ENCODE measurements around the gene GCNA.

Gene GCNA

DNA sequence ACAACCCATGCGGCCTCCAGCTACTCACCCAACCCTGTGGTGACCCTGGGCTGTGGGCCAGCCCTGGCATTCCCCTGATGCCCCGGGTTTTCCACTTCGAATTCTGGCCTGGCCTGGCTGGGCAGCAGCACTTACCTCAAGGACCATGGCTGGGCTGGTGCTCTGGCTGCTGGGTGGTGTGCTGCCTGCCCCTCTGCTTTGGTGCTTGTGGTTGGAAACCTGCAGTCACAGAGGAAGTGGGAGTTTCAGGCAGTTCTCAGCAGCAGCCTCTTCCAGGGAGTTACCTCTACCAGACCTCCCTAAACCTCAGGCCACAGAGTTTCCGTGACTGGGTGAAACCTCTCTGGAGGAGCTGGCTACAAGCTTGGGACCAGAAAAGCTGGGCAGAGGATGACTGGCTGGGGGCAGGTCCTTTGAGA is 40.1 kb downstream of the GCNA start, which contains the start of gene CXCR3:
TSS of gene CXCR3 (minus strand) at position 209 of the 419 bp plus-strand sequence. CDS start at position 147, 62 bp downstream.
- H2AFZ ChIP-seq: no peak within 1 kb of the TSS
- no peak for TF ChIP-seq CTCF (IDR thresholded peaks at IDR 0.05)
- H3K4me3 ChIP-seq (ENCODE audit: low read depth, low read length): no peak within 1 kb of the TSS
- H3K4me2 ChIP-seq (ENCODE audit: low read length): no peak within 1 kb of the TSS
- H3K9me3 ChIP-seq (ENCODE audit: control insufficient read depth, low read length): no peaks in the 10 kb centered on the region
- no peaks in the 10 kb centered on the region for H3K27me3 ChIP-seq (ENCODE audit: control insufficient read depth, insufficient read depth, low read length)
- H3K9ac ChIP-seq: no peak within 1 kb of the TSS
- H3K27ac ChIP-seq: no peak within 1 kb of the TSS
- no peaks in the 10 kb centered on the region for H3K36me3 ChIP-seq (ENCODE audit: control insufficient read depth, insufficient read depth, low read length)
- H3K4me1 ChIP-seq: no peaks in the 10 kb centered on the region
- no peaks in the 10 kb centered on the region for H3K79me2 ChIP-seq

- Histone ChIP-seq H3K9me3 (ENCODE audit: control insufficient read depth, low read length) (no peaks in the 10 kb centered on the region), H2AFZ (no peak overlapping the region), H3K36me3 (ENCODE audit: control insufficient read depth, insufficient read depth, low read length) (no peaks in the 10 kb centered on the region), H3K79me2 (no peaks in the 10 kb centered on the region), H3K27me3 (ENCODE audit: control insufficient read depth, insufficient read depth, low read length) (no peaks in the 10 kb centered on the region), H3K27ac (no peak overlapping the region), H3K4me2 (ENCODE audit: low read length) (no peak overlapping the region), H3K4me1 (no peaks in the 10 kb centered on the region), H3K4me3 (ENCODE audit: low read depth, low read length) (no peak overlapping the region), H3K9ac (no peak overlapping the region)
- TF ChIP-seq CTCF (IDR thresholded peaks at IDR 0.05): no peak
These were observed 40.5 kb downstream of the GCNA start for GRCh38 chrX:71618787-71619186.

GRCh38 chrX:71619193-71619592 is 41.0 kb downstream of the GCNA start:
- Histone ChIP-seq H3K27ac (no peak overlapping the region), H2AFZ (no peak overlapping the region), H3K9ac (no peak overlapping the region), H3K4me3 (ENCODE audit: low read depth, low read length) (no peak overlapping the region), H3K9me3 (ENCODE audit: control insufficient read depth, low read length) (no peaks in the 10 kb centered on the region), H3K27me3 (ENCODE audit: control insufficient read depth, insufficient read depth, low read length) (no peaks in the 10 kb centered on the region), H3K4me1 (no peaks in the 10 kb centered on the region), H3K36me3 (ENCODE audit: control insufficient read depth, insufficient read depth, low read length) (no peaks in the 10 kb centered on the region), H3K79me2 (no peaks in the 10 kb centered on the region), H3K4me2 (ENCODE audit: low read length) (no peak overlapping the region)
- no peak for TF ChIP-seq CTCF (IDR thresholded peaks at IDR 0.05)

- Histone ChIP-seq H3K27me3 (ENCODE audit: control insufficient read depth, insufficient read depth, low read length) (no peaks in the 10 kb centered on the region), H2AFZ (no peak overlapping the region), H3K36me3 (ENCODE audit: control insufficient read depth, insufficient read depth, low read length) (no peaks in the 10 kb centered on the region), H3K4me2 (ENCODE audit: low read length) (no peak overlapping the region), H3K4me1 (no peaks in the 10 kb centered on the region), H3K9me3 (ENCODE audit: control insufficient read depth, low read length) (no peaks in the 10 kb centered on the region), H3K79me2 (no peaks in the 10 kb centered on the region), H3K4me3 (ENCODE audit: low read depth, low read length) (no peak overlapping the region), H3K27ac (no peak overlapping the region), H3K9ac (no peak overlapping the region)
- TF ChIP-seq CTCF (IDR thresholded peaks at IDR 0.05): no peak
These were observed 41.7 kb downstream of the GCNA start for GRCh38 chrX:71619986-71620385.

- no peak overlapping the region for H3K4me2 ChIP-seq (ENCODE audit: low read length)
- H3K27ac ChIP-seq: no peak overlapping the region
- no peak overlapping the region for H3K9ac ChIP-seq
- no peaks in the 10 kb centered on the region for H3K79me2 ChIP-seq
- no peak overlapping the region for H3K4me3 ChIP-seq (ENCODE audit: low read depth, low read length)
- no peak for TF ChIP-seq CTCF (IDR thresholded peaks at IDR 0.05)
- no peaks in the 10 kb centered on the region for H3K27me3 ChIP-seq (ENCODE audit: control insufficient read depth, insufficient read depth, low read length)
- H3K4me1 ChIP-seq: no peaks in the 10 kb centered on the region
- H3K9me3 ChIP-seq (ENCODE audit: control insufficient read depth, low read length): no peaks in the 10 kb centered on the region
- H2AFZ ChIP-seq: no peak overlapping the region
- no peaks in the 10 kb centered on the region for H3K36me3 ChIP-seq (ENCODE audit: control insufficient read depth, insufficient read depth, low read length)
These were observed 43.4 kb downstream of the GCNA start for GRCh38 chrX:71621603-71622002.
